ENCODE measurements around the gene HOXA7.

HOXA7 gene

DNA sequence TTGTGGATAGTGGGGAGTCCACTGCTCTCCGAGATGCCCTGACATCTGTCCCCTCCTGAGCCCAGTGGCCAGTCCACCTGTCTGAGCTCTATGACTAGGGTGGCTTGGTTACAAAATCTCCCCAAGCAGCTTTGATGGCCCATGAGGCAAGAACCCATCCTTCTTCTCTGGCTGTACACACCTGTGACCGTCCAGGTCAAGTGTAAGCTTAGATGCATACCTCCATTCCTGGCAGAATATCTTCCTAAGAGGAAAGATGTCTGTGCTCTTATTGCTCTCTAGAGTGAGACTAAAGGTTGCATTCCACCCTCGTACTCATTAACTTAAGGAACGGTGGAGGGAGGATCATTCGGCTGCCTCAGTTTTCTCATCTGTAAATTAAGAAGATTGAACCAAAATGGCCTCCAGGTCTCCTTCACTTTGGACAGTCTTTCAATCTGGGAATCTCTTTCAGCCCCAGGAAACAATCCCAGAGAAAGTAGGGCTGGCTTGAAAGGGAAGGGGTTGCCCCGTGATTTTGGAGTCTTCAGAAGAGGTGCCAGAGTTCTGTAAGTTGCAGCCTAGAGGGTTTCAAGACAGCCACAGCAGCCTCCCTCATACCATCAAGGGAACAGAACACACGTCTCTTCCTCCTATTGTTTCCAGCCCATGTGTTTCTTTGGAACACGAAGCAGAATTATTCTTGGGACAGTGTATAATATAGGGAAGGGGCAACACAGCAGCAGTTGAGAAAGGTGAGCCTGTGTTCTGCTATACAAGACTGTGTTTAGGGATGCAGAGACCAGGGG lies 31.4 kb downstream of the HOXA7 start:
- no peak overlapping the region for H3K27ac ChIP-seq
- TF ChIP-seq, protein P1, sequence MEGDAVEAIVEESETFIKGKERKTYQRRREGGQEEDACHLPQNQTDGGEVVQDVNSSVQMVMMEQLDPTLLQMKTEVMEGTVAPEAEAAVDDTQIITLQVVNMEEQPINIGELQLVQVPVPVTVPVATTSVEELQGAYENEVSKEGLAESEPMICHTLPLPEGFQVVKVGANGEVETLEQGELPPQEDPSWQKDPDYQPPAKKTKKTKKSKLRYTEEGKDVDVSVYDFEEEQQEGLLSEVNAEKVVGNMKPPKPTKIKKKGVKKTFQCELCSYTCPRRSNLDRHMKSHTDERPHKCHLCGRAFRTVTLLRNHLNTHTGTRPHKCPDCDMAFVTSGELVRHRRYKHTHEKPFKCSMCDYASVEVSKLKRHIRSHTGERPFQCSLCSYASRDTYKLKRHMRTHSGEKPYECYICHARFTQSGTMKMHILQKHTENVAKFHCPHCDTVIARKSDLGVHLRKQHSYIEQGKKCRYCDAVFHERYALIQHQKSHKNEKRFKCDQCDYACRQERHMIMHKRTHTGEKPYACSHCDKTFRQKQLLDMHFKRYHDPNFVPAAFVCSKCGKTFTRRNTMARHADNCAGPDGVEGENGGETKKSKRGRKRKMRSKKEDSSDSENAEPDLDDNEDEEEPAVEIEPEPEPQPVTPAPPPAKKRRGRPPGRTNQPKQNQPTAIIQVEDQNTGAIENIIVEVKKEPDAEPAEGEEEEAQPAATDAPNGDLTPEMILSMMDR (IDR thresholded peaks at IDR 0.05) = no peak
- no peak overlapping the region for H3K4me3 ChIP-seq
- peak; percentile 26 for DNase-seq (ENCODE audit: low spot score)

- Histone ChIP-seq H3K27ac (no peak overlapping the region), H3K4me3 (no peak overlapping the region)
- peak; percentile 59 for DNase-seq (ENCODE audit: low spot score)
- TF ChIP-seq, protein P1 (IDR thresholded peaks at IDR 0.05) = no peak
Observed at GRCh38 chr7:27124096-27124901, 32.2 kb downstream of the HOXA7 start.

GRCh38 chr7:27123477-27124053 lies 32.9 kb downstream of the HOXA7 start:
- no peak overlapping the region for H3K27ac ChIP-seq
- H3K4me3 ChIP-seq = no peak overlapping the region
- DNase-seq (ENCODE audit: low spot score) = peak; percentile 52
- TF ChIP-seq, protein P1 (IDR thresholded peaks at IDR 0.05) = no peak

DNA sequence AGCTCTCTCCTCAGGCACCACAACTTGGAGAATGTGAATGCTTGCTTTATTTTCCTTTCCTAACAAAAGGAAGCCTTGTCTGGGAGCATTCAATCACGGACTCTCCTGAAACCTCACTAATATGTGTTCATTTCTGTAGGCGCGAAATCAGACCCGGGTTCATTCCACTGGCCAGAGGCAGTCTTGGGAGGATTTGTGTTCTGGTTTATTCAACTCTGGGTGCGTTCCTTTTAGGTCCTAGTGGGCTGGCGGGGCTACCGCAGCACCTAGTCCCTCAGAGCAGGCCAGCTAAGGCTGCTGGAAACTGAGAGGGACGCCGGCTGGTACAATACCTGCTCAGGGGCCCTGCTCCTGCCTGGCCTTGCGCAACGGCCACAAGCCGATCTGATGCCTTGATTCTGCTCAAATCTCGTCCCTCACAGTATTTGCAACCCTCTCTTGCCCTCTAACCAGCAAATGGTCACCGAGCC lies 33.4 kb downstream of the HOXA7 start:
- Histone ChIP-seq H3K27ac (no peak overlapping the region), H3K4me3 (no peak overlapping the region)
- TF ChIP-seq, protein P1 (IDR thresholded peaks at IDR 0.05) = no peak
- DNase-seq (ENCODE audit: low spot score) = peak; percentile 50

DNA sequence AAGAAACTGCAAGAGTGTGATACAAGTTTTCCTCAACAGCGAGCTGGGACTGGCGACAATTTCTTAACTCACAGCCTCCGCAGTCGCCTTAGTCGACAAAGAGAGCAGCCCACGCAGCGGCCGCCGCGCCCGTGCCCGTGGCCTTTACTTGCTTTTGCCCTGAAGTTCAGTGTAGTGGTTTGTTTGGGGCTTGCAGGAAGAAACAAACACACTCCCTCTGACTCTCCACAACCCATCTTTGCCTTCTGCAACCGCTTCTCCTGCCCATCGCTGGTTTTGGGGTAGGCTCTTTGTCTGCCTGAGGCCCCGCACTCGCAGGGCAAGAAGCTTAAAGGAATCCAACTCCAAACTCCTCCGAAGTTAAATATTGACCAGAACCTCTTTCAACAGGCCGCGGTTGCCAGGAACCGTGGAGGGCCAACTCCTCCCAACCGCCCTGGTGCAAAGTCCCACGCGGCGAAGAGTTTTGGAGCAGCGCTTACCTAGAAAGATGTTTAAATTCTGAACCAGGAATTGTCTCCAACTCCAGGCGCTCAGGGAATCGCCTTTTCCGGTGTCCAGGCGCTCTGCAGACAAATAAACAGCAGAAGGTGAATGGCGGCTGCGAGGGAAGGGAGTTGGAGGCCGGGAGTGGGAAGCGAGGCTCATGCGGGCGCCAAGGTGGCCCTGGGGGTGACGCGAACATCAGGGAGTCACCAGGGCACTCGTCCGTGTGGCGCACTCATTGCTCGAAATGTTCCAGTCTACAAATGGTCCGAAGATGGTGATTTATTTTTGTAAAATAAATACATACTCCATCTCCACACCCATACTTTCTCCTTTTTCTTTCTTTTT lies 34.2 kb downstream of the HOXA7 start:
- Histone ChIP-seq H3K27ac (peak overlapping the region in 1 of 2 donors; percentile 3), H3K4me3 (no peak overlapping the region)
- peak; percentile 62 for DNase-seq (ENCODE audit: low spot score)
- TF ChIP-seq, protein P1 (IDR thresholded peaks at IDR 0.05) = no peak

GRCh38 chr7:27121684-27122076 lies 34.8 kb downstream of the HOXA7 start:
- no peak overlapping the region for H3K4me3 ChIP-seq
- DNase-seq (ENCODE audit: low spot score) = no peak
- TF ChIP-seq, protein P1 (IDR thresholded peaks at IDR 0.05) = no peak
- no peak overlapping the region for H3K27ac ChIP-seq

Data from coronary artery (tissue), 2 donors.